Activated CD4-positive, alpha-beta T cell treated with anti-CD3 and anti-CD28 coated beads, Interleukin-2, amount 10 ng/mL, durations not matched to agents 24 days and 14 days (primary cell): ENCODE results near the gene TMOD2. TPM values are rescaled to one million over a fixed set of nuclear protein-coding genes. Genes with fewer than 3 reads are reported as not detected.

Experiments used
- DNase-seq: peaks from one replicate; pipeline ENCODE4 v3.0.0; 2022
- H3K27ac Mint-ChIP-seq: one replicate; pipeline ENCODE4 v1.8.0; 2022; ENCODE audit warnings: mild to moderate bottlenecking, mixed read lengths
- H3K27me3 Mint-ChIP-seq: one replicate; pipeline ENCODE4 v1.8.0; 2022; ENCODE audit warnings: mixed read lengths
- H3K36me3 Mint-ChIP-seq: one replicate; pipeline ENCODE4 v1.8.0; 2022; ENCODE audit warnings: low read depth, mild to moderate bottlenecking, mixed read lengths
- H3K4me1 Mint-ChIP-seq: one replicate; pipeline ENCODE4 v1.8.0; 2021; ENCODE audit warnings: mixed read lengths
- H3K4me3 Mint-ChIP-seq: one replicate; pipeline ENCODE4 v1.8.0; 2022; ENCODE audit warnings: mild to moderate bottlenecking, moderate library complexity, mixed read lengths
- H3K9me3 Mint-ChIP-seq: one replicate; pipeline ENCODE4 v1.8.0; 2021; ENCODE audit warnings: mixed read lengths
- intact Hi-C: fragments of 100-400 bp; cut with micrococcal nuclease; formaldehyde crosslinking; loops from one replicate; pipeline ENCODE4 v1.15.1; 2023
- total RNA-seq: library from RNA; stranded (reverse); gene quantifications from 2 replicates; pipeline ENCODE4 v1.2.3, GENCODE V29; 2022

Gene TMOD2
- 4.0 and 4.6 TPM in 2 replicates for total RNA-seq

DNA sequence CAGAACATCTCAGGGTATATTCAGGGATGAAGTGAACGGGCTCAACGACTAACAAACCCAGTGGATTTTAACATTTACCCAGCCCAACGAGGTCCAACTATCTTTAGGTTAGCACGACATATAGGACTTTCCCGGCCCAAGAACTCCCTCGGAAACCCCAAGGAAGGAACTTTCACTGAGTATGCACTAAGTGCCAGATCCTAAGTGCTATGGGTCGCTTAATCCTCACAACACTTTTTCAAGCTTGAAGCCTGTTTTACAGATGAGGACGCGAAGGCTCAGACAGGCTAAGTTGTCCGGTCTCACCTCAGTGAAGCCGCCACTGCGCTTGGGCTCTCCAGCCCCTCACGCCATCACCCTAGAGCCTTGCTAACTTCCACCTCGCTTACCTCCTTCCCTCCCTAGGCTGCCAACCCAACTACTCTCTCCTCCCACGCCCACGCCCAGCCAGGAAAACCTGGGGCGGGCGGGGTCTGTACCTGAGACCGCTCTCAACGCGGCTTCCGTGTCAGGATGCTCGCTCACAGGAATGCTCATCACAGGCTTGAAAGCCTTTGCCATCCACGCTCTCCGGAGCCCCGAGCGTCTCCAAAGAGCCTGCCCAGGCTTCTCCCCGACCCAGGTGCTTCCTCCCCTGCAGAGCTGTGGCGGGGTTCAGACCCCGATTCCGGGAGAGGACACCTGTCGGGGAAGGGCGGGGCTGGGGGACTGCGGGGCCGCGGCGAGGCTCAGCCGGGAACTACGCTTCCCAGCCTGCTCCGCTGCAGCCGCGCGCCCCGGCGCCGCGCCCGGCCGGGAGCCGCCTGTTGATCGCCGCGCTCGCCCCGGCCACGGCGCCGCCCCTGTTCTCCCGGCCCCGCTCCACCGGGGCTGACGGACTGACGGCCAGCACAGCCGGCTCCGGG lies at the start of gene TMOD2:
TSS of gene TMOD2 (plus strand) at position 806 of the 905 bp plus-strand sequence. CDS start 14,845 bp downstream, outside the sequence.
- intact Hi-C loops, result loop anchor here (2.0 to 10.0 kb wide), 2 partner anchors 14 to 46 kb away; partner anchors contain the start of gene LYSMD2
- DNase-seq, result peak; percentile 84
- peak within 1 kb of the TSS; percentile 83 for H3K4me3 Mint-ChIP-seq
- H3K9me3 Mint-ChIP-seq, result no peaks in the 10 kb centered on the region
- H3K36me3 Mint-ChIP-seq, result no peaks in the 10 kb centered on the region
- H3K27me3 Mint-ChIP-seq, result peaks cover 49% of the 10 kb centered on the region
- no peak within 1 kb of the TSS for H3K27ac Mint-ChIP-seq
- peaks cover 16% of the 10 kb centered on the region for H3K4me1 Mint-ChIP-seq

DNA sequence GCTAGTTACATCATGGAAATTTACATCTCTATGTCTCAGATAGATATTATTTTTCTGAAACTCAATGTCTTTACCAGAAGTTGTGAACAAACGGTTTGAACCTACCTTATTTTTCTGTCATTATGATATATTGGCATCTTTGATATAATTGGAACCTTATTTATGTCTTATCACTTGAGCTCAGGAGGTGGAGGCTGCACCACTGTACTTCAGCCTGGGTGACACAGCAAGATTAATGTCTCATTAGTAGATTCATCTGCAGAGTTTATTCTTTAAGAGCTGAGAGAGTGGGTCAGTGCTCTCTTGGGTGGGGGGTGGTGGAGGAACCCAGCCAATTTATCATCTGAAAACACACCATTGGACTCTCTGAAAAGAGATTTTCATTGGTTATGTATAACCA lies 48.7 kb upstream of the TMOD2 start:
- intact Hi-C loops, result loop anchor here (10.0 kb wide), 1 partner anchor 52 kb away; the partner anchor contains the start of gene TMOD2
- DNase-seq, result no peak
- H3K27ac Mint-ChIP-seq, result no peak overlapping the region
- H3K36me3 Mint-ChIP-seq, result no peaks in the 10 kb centered on the region
- no peaks in the 10 kb centered on the region for H3K4me1 Mint-ChIP-seq
- peaks cover 25% of the 10 kb centered on the region for H3K27me3 Mint-ChIP-seq
- no peak overlapping the region for H3K4me3 Mint-ChIP-seq
- H3K9me3 Mint-ChIP-seq, result peaks cover 4% of the 10 kb centered on the region

DNA sequence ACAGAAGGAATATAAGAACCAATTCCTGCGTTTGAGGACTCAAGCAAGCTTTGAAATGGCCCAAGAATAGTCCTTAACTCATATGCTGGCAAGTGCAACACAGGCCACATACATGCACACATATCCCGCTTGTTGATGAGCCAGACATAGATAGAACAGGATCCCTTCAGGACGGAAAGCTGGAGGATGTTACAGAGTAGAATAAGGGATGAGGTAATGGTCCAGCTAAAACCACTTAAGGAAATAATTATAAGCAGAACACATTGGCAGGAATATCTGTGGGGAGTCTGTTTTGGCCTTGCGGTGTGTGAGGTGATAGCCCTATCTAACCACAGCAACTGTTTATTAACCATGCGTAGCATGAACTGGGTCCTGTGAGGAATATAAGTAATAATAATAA lies 45.1 kb upstream of the TMOD2 start:
- no peak overlapping the region for H3K4me3 Mint-ChIP-seq
- no peak for DNase-seq
- H3K9me3 Mint-ChIP-seq, result no peaks in the 10 kb centered on the region
- H3K36me3 Mint-ChIP-seq, result no peaks in the 10 kb centered on the region
- no peak overlapping the region for H3K27ac Mint-ChIP-seq
- peaks cover 6% of the 10 kb centered on the region for H3K27me3 Mint-ChIP-seq
- intact Hi-C loops, result loop anchor here (10.0 kb wide), 1 partner anchor 49 kb away; the partner anchor contains the start of gene TMOD2
- no peaks in the 10 kb centered on the region for H3K4me1 Mint-ChIP-seq

DNA sequence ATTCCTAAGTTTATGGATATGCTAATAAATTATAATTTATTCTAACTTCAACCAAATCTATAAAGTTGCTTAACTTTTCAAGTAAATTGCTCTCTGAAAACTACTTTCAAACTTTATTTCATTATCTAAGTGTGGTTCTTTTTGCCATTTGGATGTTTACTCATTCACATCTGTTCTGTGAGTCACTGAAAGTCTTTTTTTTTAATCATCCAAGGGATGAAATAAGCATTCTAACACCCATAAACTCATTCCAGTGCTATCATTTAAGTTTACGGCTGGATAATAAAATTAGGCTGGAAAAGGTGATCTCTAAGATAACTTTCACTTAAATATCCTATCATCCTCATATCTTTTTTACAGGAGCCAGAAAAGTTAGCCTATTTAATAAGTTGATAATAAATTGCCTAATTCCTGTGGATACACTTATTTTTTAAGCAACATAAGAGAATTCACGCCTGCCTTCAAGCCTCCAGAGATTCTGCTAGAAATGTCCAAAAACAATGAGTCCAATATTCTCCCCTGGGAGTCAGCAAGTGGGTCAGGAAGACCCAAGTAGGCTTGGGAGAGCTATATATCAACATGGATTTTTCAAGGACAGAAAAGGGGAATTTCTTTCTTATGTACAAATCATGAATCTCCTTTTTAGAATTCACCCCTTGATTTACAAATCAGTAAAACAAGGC lies 44.3 kb upstream of the TMOD2 start:
- no peaks in the 10 kb centered on the region for H3K9me3 Mint-ChIP-seq
- H3K4me3 Mint-ChIP-seq, result no peak overlapping the region
- H3K36me3 Mint-ChIP-seq, result no peaks in the 10 kb centered on the region
- intact Hi-C loops, result loop anchor here (10.0 kb wide), 1 partner anchor 48 kb away; the partner anchor contains the start of gene TMOD2
- H3K27ac Mint-ChIP-seq, result no peak overlapping the region
- no peak for DNase-seq
- no peaks in the 10 kb centered on the region for H3K4me1 Mint-ChIP-seq
- H3K27me3 Mint-ChIP-seq, result peaks cover 4% of the 10 kb centered on the region

- intact Hi-C loops, result loop anchor here (10.0 kb wide), 1 partner anchor 47 kb away; the partner anchor contains the start of gene TMOD2
- Mint-ChIP-seq H3K4me1 (no peaks in the 10 kb centered on the region), H3K27ac (no peak overlapping the region), H3K36me3 (no peaks in the 10 kb centered on the region), H3K4me3 (no peak overlapping the region), H3K27me3 (peaks cover 4% of the 10 kb centered on the region), H3K9me3 (no peaks in the 10 kb centered on the region)
- DNase-seq, result no peak
Observed at GRCh38 chr15:51708013-51708412, 43.4 kb upstream of the TMOD2 start.

- Mint-ChIP-seq H3K27ac (no peak overlapping the region), H3K27me3 (peaks cover 2% of the 10 kb centered on the region)
- intact Hi-C loops, result loop anchor here (10.0 kb wide), 1 partner anchor 46 kb away; the partner anchor contains the start of gene TMOD2
Observed at GRCh38 chr15:51709031-51709430, 42.4 kb upstream of the TMOD2 start.

DNA sequence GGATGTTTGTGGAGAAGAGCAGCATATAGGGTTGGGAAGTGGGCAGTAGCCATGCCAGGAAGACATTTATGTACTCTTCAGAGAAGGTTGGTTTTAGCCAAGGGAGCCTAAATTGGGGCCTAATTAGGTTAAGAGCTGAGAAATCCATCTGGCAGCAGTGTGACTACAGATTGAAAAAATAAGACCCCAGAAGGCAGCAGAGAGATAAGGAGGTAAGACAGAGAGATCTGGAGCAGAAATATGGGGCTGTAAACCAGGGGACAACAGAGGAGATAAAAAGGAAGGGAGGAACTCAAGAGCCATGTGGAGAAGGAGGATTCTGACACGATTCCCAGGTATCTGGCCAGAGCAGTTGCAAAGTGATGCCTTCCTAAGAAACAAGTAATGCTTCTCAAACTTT lies 37.2 kb upstream of the TMOD2 start:
- Mint-ChIP-seq H3K9me3 (no peaks in the 10 kb centered on the region), H3K27me3 (no peaks in the 10 kb centered on the region), H3K27ac (no peak overlapping the region), H3K36me3 (no peaks in the 10 kb centered on the region), H3K4me1 (no peaks in the 10 kb centered on the region), H3K4me3 (no peak overlapping the region)
- DNase-seq, result no peak
- intact Hi-C loops, result no loop called here

More at GRCh38 chr15:51709031-51709430, 42.4 kb upstream of the TMOD2 start:
- no peak overlapping the region for H3K4me3 Mint-ChIP-seq
- H3K4me1 Mint-ChIP-seq, result no peaks in the 10 kb centered on the region
- no peaks in the 10 kb centered on the region for H3K36me3 Mint-ChIP-seq
- no peak for DNase-seq
- H3K9me3 Mint-ChIP-seq, result no peaks in the 10 kb centered on the region

DNA sequence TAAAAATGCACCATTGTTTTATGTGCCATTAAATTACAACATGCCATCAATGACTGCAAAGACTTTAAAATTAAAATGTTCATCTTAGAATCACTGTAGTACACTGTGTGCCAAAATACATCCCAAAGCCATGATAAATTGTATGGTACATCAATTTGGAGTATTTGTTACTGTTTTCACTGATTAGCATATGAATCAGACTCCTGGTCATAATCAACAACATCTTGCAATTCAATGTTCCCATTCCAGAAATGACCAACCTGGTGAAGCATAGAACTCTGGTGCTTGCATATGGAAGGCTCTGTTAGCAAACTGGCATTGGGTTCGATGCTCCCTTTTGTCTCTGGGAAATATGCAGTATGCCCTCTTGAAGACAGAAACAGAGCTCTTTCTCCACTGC lies 36.5 kb upstream of the TMOD2 start:
- no peaks in the 10 kb centered on the region for H3K4me1 Mint-ChIP-seq
- H3K27me3 Mint-ChIP-seq, result no peaks in the 10 kb centered on the region
- H3K9me3 Mint-ChIP-seq, result no peaks in the 10 kb centered on the region
- no peak for DNase-seq
- intact Hi-C loops, result no loop called here
- no peak overlapping the region for H3K27ac Mint-ChIP-seq
- H3K4me3 Mint-ChIP-seq, result no peak overlapping the region
- H3K36me3 Mint-ChIP-seq, result no peaks in the 10 kb centered on the region

DNA sequence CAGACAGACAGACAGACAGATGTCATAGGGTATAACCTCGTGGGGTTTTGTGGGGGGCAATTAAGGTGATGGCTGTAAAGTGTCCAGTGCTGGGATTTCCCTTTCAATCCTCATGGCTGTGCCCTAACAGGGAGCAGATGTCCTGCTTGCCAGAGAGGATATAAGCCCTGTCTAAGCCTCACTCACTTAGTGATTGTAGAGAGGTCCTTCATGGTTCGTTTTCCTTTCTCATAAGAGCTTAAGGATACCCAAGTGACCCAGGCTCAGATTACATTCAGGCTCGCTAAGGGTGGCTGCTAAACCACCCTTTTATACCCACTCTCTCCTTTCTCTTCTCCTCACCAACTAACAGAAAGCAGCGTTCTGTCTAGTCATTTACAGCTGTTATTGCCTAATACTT lies 33.2 kb upstream of the TMOD2 start:
- H3K36me3 Mint-ChIP-seq, result peaks cover 20% of the 10 kb centered on the region

GRCh38 chr15:51718746-51719145 lies 32.7 kb upstream of the TMOD2 start:
- Mint-ChIP-seq H3K4me1 (peaks cover 2% of the 10 kb centered on the region), H3K9me3 (no peaks in the 10 kb centered on the region), H3K36me3 (peaks cover 20% of the 10 kb centered on the region), H3K4me3 (no peak overlapping the region), H3K27ac (no peak overlapping the region), H3K27me3 (no peaks in the 10 kb centered on the region)
- intact Hi-C loops, result no loop called here
- no peak for DNase-seq

More for the DNA sequence above, 33.2 kb upstream of the TMOD2 start:
- no peaks in the 10 kb centered on the region for H3K9me3 Mint-ChIP-seq
- H3K4me1 Mint-ChIP-seq, result peaks cover 2% of the 10 kb centered on the region
- intact Hi-C loops, result no loop called here
- no peak for DNase-seq
- no peak overlapping the region for H3K4me3 Mint-ChIP-seq
- H3K27me3 Mint-ChIP-seq, result no peaks in the 10 kb centered on the region
- H3K27ac Mint-ChIP-seq, result no peak overlapping the region

- H3K4me3 Mint-ChIP-seq, result no peak overlapping the region
- no peaks in the 10 kb centered on the region for H3K27me3 Mint-ChIP-seq
- H3K36me3 Mint-ChIP-seq, result peaks cover 26% of the 10 kb centered on the region
- no peaks in the 10 kb centered on the region for H3K9me3 Mint-ChIP-seq
- no peak overlapping the region for H3K27ac Mint-ChIP-seq
- no peak for DNase-seq
- peaks cover 8% of the 10 kb centered on the region for H3K4me1 Mint-ChIP-seq
- intact Hi-C loops, result no loop called here
Observed at GRCh38 chr15:51720201-51720995, 31.0 kb upstream of the TMOD2 start.

- no peak overlapping the region for H3K27ac Mint-ChIP-seq
- peaks cover 28% of the 10 kb centered on the region for H3K36me3 Mint-ChIP-seq
- no peak for DNase-seq
- intact Hi-C loops, result no loop called here
- no peak overlapping the region for H3K4me3 Mint-ChIP-seq
- peaks cover 11% of the 10 kb centered on the region for H3K4me1 Mint-ChIP-seq
- H3K27me3 Mint-ChIP-seq, result no peaks in the 10 kb centered on the region
- no peaks in the 10 kb centered on the region for H3K9me3 Mint-ChIP-seq
Observed at GRCh38 chr15:51721199-51721960, 30.0 kb upstream of the TMOD2 start.

GRCh38 chr15:51724199-51724598 lies 27.2 kb upstream of the TMOD2 start:
- Mint-ChIP-seq H3K27ac (no peak overlapping the region), H3K4me1 (peaks cover 21% of the 10 kb centered on the region), H3K9me3 (no peaks in the 10 kb centered on the region), H3K36me3 (peaks cover 31% of the 10 kb centered on the region), H3K4me3 (no peak overlapping the region), H3K27me3 (no peaks in the 10 kb centered on the region)
- DNase-seq, result no peak
- intact Hi-C loops, result no loop called here
